Measurements from ENCODE around the gene TRMO.

Gene TRMO

GRCh38 chr9:97938081-97938644 lies 15.9 kb upstream of the TRMO start, which contains the start of gene HEMGN:
HEMGN (minus strand) TSS chr9:97938172; CDS start chr9:97938136, 36 bp downstream.
- DNase-seq = no peak

GRCh38 chr9:97936998-97937397 lies 14.7 kb upstream of the TRMO start:
- DNase-seq = no peak

- DNase-seq = no peak
Measured at GRCh38 chr9:97935276-97935675, 13.0 kb upstream of the TRMO start.

- no peak for DNase-seq
Measured at GRCh38 chr9:97934321-97935115, 12.2 kb upstream of the TRMO start.

DNA sequence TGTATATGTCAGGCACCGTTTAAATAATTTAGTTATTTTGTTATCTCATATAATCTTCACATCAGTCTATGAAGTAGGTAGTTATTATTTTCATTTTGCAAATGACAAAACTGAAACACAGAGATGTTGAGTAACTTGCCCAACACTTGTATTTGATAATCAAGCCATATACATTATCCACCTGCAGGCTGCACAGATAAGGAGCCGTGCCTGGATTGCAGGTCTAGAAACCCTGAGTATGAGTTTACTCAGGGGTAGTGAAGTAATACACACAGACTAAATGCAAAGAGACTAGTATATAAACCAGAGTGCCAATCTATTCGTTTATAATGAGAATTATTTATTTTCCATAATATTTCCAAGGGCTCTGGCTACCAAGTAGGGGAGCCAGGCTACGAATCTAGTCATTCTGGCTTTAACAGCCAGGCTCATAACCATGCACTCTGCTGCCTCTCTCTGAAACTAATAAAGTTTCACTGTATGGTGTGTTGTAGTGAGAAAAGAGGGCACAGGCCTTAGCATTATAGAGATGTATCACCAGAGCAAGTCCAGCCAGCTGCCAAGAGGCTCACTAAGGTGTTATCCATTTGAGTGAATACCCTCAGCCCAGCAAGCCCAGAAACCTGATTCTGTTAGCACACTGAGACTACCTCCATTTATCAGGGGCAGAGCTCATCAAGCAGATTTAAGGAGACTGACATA lies 11.1 kb upstream of the TRMO start:
- no peak for DNase-seq

DNA sequence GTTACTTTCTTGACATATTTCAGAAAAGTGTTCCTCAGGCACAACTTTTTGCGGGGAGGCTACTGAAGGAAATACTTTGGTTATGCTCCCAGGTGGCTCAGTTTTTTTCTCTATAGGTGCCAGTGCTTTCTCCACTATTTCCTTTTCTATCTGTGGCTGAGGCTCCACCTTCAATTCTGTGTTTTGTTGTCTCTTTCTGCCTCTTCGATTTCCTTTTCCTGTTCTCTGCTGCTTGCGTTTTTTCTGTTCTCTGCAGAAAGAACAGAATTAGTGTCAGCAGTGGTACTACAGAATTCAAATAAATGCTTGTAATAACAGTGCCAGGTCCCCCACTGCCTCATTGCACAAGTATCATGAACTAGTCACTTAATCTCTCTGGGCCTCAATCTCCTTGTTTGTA lies 8.7 kb upstream of the TRMO start:
- DNase-seq = no peak

- no peak for DNase-seq
Measured at GRCh38 chr9:97928986-97929604, 6.8 kb upstream of the TRMO start.

- no peak for DNase-seq
Measured at GRCh38 chr9:97925497-97926334, 3.4 kb upstream of the TRMO start.

DNA sequence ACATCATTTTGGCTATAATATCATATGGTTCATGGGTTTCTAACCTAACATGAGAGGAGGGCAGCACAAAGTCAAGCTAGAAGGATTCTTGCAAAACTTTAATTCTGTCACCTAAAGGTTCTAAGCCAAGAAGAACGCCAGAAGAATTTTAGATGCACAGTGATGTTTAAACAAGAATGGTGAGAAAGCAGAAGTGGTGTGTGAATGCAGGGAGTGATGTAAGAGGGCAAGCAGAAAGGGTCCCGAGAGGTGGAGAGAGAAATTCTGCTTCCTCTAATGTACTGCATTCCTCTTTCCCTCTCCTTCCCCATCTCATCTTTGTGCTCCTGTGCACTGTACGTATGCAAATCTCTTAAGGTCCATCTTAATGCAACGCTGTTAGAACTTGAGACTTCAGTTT lies 2.1 kb upstream of the TRMO start:
- DNase-seq = no peak

DNA sequence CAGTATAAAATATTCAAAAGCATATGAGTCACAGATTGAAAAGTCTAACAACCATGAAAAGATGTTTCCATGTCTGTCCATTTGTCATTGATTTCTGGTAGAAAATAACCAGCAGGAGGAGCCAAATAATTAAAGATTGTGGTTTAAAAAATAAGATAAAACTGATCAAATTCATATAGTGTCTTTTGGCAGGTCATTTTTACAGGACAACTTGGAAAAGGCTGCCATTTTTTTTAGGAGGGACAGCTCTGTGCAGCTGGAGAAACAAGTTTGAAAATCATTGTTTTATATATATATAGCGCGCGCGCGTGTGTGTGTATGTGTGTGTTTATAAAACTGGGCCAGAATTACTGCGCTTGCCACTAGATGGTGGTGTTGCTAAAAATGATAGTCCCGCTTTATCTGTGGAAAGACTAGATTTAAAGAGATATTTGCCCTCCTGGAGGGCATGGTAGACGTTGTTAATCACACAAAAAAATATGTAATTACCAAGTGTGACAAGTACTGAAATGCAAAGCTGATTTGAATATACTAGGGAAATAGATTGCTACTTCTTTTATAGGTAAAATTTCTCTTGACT lies 1.3 kb upstream of the TRMO start:
- peak; percentile 42 to 74 for DNase-seq

DNA sequence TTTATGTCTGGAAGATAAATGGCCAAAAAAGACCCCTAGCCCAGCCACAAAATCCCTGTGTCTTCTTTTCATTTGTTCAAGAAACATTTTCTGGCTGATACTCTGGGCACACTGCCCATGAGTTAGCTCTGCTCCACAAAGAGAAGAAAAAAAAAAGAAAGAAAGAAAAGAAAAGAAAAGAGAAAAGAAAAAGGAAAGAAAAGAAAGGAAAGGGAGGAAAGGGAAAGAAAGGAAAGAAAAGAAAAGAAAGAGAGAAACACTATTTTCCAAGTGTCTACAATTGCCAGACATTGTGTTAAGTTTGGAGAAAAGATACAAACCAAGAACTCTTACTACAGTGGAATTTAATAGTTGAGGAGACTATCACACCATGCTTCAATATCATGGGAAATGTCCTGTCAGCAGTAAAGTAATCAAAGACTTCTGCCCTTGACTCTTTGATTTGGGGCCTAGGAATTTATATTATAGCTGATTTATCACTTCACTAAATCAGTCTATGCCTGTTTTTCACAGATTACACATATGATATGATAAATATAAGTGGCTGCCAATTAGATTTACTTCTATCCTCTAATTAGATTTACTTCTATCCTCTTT lies 3.0 kb downstream of the TRMO start:
- no peak for DNase-seq

- no peak for DNase-seq
Measured at GRCh38 chr9:97918611-97919010, 3.7 kb downstream of the TRMO start.

DNA sequence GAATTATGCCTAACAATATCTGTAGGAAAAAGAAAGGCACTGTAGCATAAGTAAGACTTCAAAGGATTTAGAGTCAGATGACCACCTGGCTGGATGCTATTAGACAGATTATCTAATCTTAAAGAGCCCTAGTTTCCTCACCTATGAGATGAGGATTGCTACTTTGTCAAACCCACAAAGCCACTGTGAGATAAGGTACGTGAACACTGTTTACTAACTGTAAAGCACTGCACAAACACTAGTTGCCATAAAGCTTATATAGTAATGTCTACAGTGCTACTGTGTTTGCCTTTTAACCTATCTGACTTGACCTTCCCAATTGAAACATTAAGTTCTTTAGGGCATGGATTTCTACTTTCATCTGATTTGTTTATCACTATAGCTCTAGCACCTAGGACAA lies 10.3 kb downstream of the TRMO start:
- no peak for DNase-seq

DNA sequence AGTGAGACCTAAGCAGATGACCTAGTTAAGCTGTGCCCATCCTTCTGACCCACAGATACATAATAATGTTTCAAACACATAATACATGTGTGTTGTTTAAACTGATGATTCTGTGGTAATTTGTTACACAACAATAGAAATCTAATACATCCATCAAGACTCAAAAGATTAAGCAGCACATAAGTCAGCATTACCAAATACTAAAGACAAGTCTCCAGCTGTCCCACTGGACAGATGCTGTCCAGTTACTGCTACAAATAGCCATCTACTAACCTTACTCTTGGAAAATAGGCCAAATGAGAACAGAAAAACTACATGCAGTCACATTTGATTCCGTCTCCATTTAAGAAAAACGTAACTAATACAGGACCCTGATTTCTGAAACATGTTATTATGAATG lies 10.8 kb downstream of the TRMO start:
- DNase-seq = no peak

DNA sequence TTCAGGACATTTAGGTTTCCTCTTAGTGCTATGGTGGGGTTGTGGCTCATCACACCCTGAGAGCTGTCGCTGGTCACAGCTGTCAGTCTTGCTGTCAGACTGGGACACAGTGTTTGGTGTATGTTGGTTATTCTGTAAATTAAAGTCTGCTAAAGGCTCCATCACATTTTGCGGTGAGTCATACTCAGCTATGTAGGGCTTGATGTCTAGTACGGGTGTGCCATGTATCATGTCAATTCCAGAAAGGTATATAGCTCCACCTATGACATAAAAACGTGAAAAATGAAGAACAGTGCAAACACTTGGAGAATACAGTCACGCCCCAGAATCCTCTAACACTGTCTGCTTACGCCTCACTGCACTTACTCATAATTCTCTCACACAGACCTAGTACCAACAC lies 11.9 kb downstream of the TRMO start:
- DNase-seq = no peak

DNA sequence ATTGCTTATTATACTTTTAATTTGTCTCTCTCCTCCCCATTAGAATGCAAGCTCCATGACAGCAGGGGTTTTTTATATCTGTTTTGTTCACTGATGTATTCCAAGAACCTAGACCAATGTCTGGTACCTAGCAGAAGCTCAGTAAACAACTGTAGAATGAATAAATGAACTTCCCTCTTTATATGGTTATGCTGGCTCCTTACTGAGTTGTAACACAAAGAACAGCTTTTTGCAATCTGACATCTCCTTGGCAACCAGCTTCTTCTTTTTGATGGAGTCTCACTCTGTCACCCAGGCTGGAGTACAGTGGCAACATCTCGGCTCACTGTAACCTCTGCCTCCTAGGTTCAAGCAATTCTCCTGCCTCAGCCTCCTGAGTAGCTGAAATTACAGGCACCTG lies 13.6 kb downstream of the TRMO start:
- no peak for DNase-seq

GRCh38 chr9:97907632-97908031 lies 14.7 kb downstream of the TRMO start:
- no peak for DNase-seq

GRCh38 chr9:97907046-97907445 lies 15.3 kb downstream of the TRMO start:
- DNase-seq = no peak

GRCh38 chr9:97906236-97906831 lies 16.0 kb downstream of the TRMO start:
- no peak for DNase-seq

- DNase-seq = no peak
Measured at GRCh38 chr9:97905228-97905627, 17.1 kb downstream of the TRMO start.

- DNase-seq = no peak
Measured at GRCh38 chr9:97904725-97905124, 17.6 kb downstream of the TRMO start.

- no peak for DNase-seq
Measured at GRCh38 chr9:97903177-97903576, 19.1 kb downstream of the TRMO start.
